GM23338 (cell line): ENCODE measurements around the gene FAT4. TPM values are rescaled to one million over a fixed set of nuclear protein-coding genes. Genes with fewer than 3 reads are reported as not detected.

Source experiments
- ATAC-seq: fragments of 200-7000 bp; cut with Tn5 transposase; 3 replicates; pipeline ENCODE4 v1.9.1; 2020
- DNase-seq: peaks from one replicate; pipeline ENCODE4 v3.0.0-alpha.2; 2015; ENCODE audit warnings: low spot score
- H2AFZ ChIP-seq: fragments of 200-600 bp; sonication (generic); 2 replicates; pipeline ENCODE4 v1.8.0; 2016; ENCODE audit warnings: antibody characterized with exemption, mild to moderate bottlenecking, moderate library complexity
- H3F3A ChIP-seq: fragments of 200-600 bp; sonication (generic); replicated peaks from 2 replicates; pipeline ENCODE4 v1.8.0; 2017; ENCODE audit warnings: antibody characterized with exemption, mixed run types, low read depth
- H3K27ac ChIP-seq: fragments of 200-600 bp; sonication (generic); 2 replicates; pipeline ENCODE4 v1.6.1; 2016; ENCODE audit warnings: low read depth
- H3K27me3 ChIP-seq: fragments of 200-600 bp; sonication (generic); 2 replicates; pipeline ENCODE4 v1.8.0; 2016; ENCODE audit warnings: mild to moderate bottlenecking, mixed run types, moderate library complexity; ENCODE audit not compliant: insufficient read depth
- H3K36me3 ChIP-seq: fragments of 200-600 bp; sonication (generic); 2 replicates; pipeline ENCODE4 v1.8.0; 2016; ENCODE audit warnings: mild to moderate bottlenecking; ENCODE audit not compliant: insufficient read depth
- H3K4me1 ChIP-seq: fragments of 200-600 bp; sonication (generic); 2 replicates; pipeline ENCODE4 v1.8.0; 2016; ENCODE audit warnings: mild to moderate bottlenecking, moderate library complexity; ENCODE audit not compliant: insufficient read depth
- H3K4me2 ChIP-seq: fragments of 200-600 bp; sonication (generic); 2 replicates; pipeline ENCODE4 v1.7.1; 2017; ENCODE audit warnings: mixed run types
- H3K4me3 ChIP-seq: fragments of 200-600 bp; sonication (generic); 2 replicates; pipeline ENCODE4 v1.6.1; 2016; ENCODE audit warnings: mixed run types
- H3K79me2 ChIP-seq: fragments of 200-600 bp; sonication (generic); replicated peaks from 2 replicates; pipeline ENCODE4 v1.8.0; 2017; ENCODE audit warnings: mild to moderate bottlenecking; ENCODE audit not compliant: insufficient read depth
- H3K9me2 ChIP-seq: fragments of 200-600 bp; sonication (generic); 2 replicates; pipeline ENCODE4 v1.8.0; 2017; ENCODE audit not compliant: insufficient read depth
- H4K20me1 ChIP-seq: fragments of 200-600 bp; sonication (generic); replicated peaks from 2 replicates; pipeline ENCODE4 v1.8.0; 2017; ENCODE audit warnings: mild to moderate bottlenecking; ENCODE audit not compliant: insufficient read depth
- H3K27ac Mint-ChIP-seq: 2 replicates; pipeline ENCODE4 v1.8.0; 2020; ENCODE audit warnings: inconsistent platforms, mild to moderate bottlenecking, moderate library complexity, mixed read lengths
- H3K27me3 Mint-ChIP-seq: 3 replicates; pipeline ENCODE4 v1.8.0; 2022; ENCODE audit warnings: low read depth, mild to moderate bottlenecking, moderate library complexity, mixed read lengths, inconsistent platforms; ENCODE audit not compliant: insufficient read depth, poor library complexity
- H3K36me3 Mint-ChIP-seq: 3 replicates; pipeline ENCODE4 v1.8.0; 2021; ENCODE audit warnings: low read depth, mild to moderate bottlenecking, inconsistent platforms, moderate library complexity, mixed read lengths
- H3K4me1 Mint-ChIP-seq: 3 replicates; pipeline ENCODE4 v1.8.0; 2020; ENCODE audit warnings: mild to moderate bottlenecking, inconsistent platforms, mixed read lengths
- H3K4me3 Mint-ChIP-seq: 3 replicates; pipeline ENCODE4 v1.8.0; 2021; ENCODE audit warnings: moderate library complexity, mild to moderate bottlenecking, inconsistent platforms, mixed read lengths
- H3K9me3 Mint-ChIP-seq: 3 replicates; pipeline ENCODE4 v1.8.0; 2020; ENCODE audit warnings: moderate library complexity, mild to moderate bottlenecking, inconsistent platforms, mixed read lengths
- EZH2phosphoT487 ChIP-seq: fragments of 200-600 bp; sonication (generic); IDR thresholded peaks from one replicate; pipeline ENCODE4 v1.8.1; 2018; ENCODE audit warnings: antibody characterized with exemption; ENCODE audit not compliant: unreplicated experiment
- NANOG ChIP-seq: IDR thresholded peaks from 2 replicates; pipeline ENCODE4 v1.6.1; 2016; ENCODE audit warnings: antibody characterized with exemption, borderline replicate concordance
- POLR2AphosphoS5 ChIP-seq: IDR thresholded peaks from 2 replicates; pipeline ENCODE4 v1.6.1; 2016; ENCODE audit warnings: antibody characterized with exemption, low read depth
- ZNF114 ChIP-seq: fragments of 250-450 bp; sonication (Bioruptor Pico); IDR thresholded peaks from 2 replicates; pipeline ENCODE4 v1.5.0; 2020; ENCODE audit warnings: mild to moderate bottlenecking, moderate library complexity
- ZNF331 ChIP-seq: fragments of 250-450 bp; sonication (Bioruptor Pico); IDR thresholded peaks from 2 replicates; pipeline ENCODE4 v1.5.0; 2020; ENCODE audit warnings: low read depth, mild to moderate bottlenecking, moderate library complexity
- polyA plus RNA-seq: library from polyadenylated mRNA; unstranded; fragments of >200 nt; fragmentation: Nextera tagmentation; extraction: Ambion mirVana; gene quantifications from 2 replicates; pipeline ENCODE4 v1.2.1, GENCODE V29; 2016
- total RNA-seq: library from RNA; depleted of rRNA; stranded (reverse); fragments of >200 nt; shearing (Covaris generic); gene quantifications from 2 replicates; pipeline ENCODE4 v1.2.3, GENCODE V29; 2014
- TF ChIP-seq, protein P1 (sequence below): IDR thresholded peaks from 2 replicates; pipeline ENCODE4 v1.6.1; 2016; ENCODE audit warnings: antibody characterized with exemption
- TF ChIP-seq, protein P2 (sequence below): IDR thresholded peaks from one replicate; pipeline ENCODE4 v1.6.1; 2018; ENCODE audit warnings: antibody characterized with exemption; ENCODE audit not compliant: unreplicated experiment
- TF ChIP-seq, protein P3 (sequence below), 2 experiments: fragments of 200-600 bp in 1 of 2; sonication (generic) in 1 of 2; conservative IDR thresholded peaks; 2 replicates each; pipeline versions ENCODE4 v1.5.1 to v1.6.1; 2016 to 2017; ENCODE audit warnings: antibody characterized with exemption in 2 of 2, low read depth in 2 of 2, mild to moderate bottlenecking in 2 of 2, moderate library complexity in 1 of 2

Gene FAT4
- total and polyA plus RNA-seq, 2 experiments from 2014 or later, result 0.53 to 6.8 TPM

DNA sequence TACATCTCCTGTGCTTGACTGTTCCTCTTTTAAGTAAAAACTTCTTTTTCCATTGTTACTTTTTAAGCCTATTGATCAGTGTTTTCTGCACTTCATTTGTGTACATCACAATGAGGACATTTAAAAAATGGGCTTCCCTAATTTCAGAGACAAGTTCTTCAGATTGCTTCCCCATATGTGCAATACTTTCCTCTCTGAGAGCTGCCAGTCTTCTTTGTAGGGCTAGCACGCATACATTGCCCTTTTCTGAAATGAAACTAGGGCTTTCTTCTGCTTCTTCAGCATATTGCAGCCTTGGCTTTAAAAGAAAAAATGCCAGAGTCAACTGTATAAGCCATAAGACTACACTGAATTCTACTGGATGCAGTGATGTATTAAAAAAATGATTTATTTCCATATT is 37.8 kb downstream of the FAT4 start:
- Mint-ChIP-seq H3K4me3 (no peak overlapping the region), H3K36me3 (no peaks in the 10 kb centered on the region), H3K4me1 (peaks cover 11% of the 10 kb centered on the region; the same call in 2 of the 3 replicates), H3K27me3 (no peaks in the 10 kb centered on the region), H3K9me3 (no peaks in the 10 kb centered on the region), H3K27ac (no peak overlapping the region)
- H3K4me2 ChIP-seq, result no peak overlapping the region
- no peak overlapping the region for H2AFZ ChIP-seq
- H3K27ac ChIP-seq, result no peak overlapping the region
- no peaks in the 10 kb centered on the region for H3K36me3 ChIP-seq
- H4K20me1 ChIP-seq, result no peaks in the 10 kb centered on the region
- H3K4me1 ChIP-seq, result peaks cover 9% of the 10 kb centered on the region
- no peak overlapping the region for H3K4me3 ChIP-seq
- no peaks in the 10 kb centered on the region for H3F3A ChIP-seq
- no peaks in the 10 kb centered on the region for H3K79me2 ChIP-seq
- no peaks in the 10 kb centered on the region for H3K9me2 ChIP-seq
- TF ChIP-seq ZNF114 (CRISPR knock-in tag), result no peak
- TF ChIP-seq NANOG, result no peak
- TF ChIP-seq, protein P1, sequence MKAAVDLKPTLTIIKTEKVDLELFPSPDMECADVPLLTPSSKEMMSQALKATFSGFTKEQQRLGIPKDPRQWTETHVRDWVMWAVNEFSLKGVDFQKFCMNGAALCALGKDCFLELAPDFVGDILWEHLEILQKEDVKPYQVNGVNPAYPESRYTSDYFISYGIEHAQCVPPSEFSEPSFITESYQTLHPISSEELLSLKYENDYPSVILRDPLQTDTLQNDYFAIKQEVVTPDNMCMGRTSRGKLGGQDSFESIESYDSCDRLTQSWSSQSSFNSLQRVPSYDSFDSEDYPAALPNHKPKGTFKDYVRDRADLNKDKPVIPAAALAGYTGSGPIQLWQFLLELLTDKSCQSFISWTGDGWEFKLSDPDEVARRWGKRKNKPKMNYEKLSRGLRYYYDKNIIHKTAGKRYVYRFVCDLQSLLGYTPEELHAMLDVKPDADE, result no peak
- TF ChIP-seq, protein P2, sequence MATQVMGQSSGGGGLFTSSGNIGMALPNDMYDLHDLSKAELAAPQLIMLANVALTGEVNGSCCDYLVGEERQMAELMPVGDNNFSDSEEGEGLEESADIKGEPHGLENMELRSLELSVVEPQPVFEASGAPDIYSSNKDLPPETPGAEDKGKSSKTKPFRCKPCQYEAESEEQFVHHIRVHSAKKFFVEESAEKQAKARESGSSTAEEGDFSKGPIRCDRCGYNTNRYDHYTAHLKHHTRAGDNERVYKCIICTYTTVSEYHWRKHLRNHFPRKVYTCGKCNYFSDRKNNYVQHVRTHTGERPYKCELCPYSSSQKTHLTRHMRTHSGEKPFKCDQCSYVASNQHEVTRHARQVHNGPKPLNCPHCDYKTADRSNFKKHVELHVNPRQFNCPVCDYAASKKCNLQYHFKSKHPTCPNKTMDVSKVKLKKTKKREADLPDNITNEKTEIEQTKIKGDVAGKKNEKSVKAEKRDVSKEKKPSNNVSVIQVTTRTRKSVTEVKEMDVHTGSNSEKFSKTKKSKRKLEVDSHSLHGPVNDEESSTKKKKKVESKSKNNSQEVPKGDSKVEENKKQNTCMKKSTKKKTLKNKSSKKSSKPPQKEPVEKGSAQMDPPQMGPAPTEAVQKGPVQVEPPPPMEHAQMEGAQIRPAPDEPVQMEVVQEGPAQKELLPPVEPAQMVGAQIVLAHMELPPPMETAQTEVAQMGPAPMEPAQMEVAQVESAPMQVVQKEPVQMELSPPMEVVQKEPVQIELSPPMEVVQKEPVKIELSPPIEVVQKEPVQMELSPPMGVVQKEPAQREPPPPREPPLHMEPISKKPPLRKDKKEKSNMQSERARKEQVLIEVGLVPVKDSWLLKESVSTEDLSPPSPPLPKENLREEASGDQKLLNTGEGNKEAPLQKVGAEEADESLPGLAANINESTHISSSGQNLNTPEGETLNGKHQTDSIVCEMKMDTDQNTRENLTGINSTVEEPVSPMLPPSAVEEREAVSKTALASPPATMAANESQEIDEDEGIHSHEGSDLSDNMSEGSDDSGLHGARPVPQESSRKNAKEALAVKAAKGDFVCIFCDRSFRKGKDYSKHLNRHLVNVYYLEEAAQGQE, result no peak
- TF ChIP-seq EZH2phosphoT487, result no peak
- TF ChIP-seq ZNF331 (CRISPR knock-in tag), result no peak
- no peaks in the 10 kb centered on the region for H3K27me3 ChIP-seq
- DNase-seq (no peak), ATAC-seq (no peak)

DNA sequence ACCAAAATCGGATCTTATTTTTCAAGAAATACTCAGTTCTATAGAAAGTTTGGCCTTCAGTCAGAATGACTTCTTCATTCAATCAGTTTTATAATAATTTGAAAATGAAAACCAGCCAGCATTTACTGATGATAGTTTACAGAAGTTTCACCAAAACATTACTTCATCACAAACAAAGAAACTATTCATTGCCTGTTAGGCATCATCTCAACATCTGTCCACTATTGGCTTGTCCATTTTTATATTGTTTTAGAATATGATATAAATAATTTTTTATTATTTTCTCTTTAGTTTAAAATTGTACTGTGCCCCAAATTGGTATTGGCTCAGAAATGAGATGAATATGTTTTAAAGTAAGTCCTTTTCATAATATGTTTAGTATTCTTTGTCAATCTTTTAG is 38.4 kb downstream of the FAT4 start:
- Histone ChIP-seq H3F3A (no peaks in the 10 kb centered on the region), H4K20me1 (no peaks in the 10 kb centered on the region), H3K27ac (no peak overlapping the region), H3K4me3 (no peak overlapping the region), H3K4me2 (no peak overlapping the region), H3K27me3 (no peaks in the 10 kb centered on the region), H3K79me2 (no peaks in the 10 kb centered on the region), H3K9me2 (no peaks in the 10 kb centered on the region), H3K4me1 (peaks cover 12% of the 10 kb centered on the region), H3K36me3 (no peaks in the 10 kb centered on the region), H2AFZ (no peak overlapping the region)
- no peak for DNase-seq
- Mint-ChIP-seq H3K36me3 (no peaks in the 10 kb centered on the region), H3K4me3 (no peak overlapping the region), H3K27me3 (no peaks in the 10 kb centered on the region), H3K4me1 (peaks cover 15% of the 10 kb centered on the region; the same call in 2 of the 3 replicates), H3K9me3 (no peaks in the 10 kb centered on the region), H3K27ac (no peak overlapping the region)
- ATAC-seq, result no peak
- TF ChIP-seq NANOG, result no peak
- TF ChIP-seq, protein P3, sequence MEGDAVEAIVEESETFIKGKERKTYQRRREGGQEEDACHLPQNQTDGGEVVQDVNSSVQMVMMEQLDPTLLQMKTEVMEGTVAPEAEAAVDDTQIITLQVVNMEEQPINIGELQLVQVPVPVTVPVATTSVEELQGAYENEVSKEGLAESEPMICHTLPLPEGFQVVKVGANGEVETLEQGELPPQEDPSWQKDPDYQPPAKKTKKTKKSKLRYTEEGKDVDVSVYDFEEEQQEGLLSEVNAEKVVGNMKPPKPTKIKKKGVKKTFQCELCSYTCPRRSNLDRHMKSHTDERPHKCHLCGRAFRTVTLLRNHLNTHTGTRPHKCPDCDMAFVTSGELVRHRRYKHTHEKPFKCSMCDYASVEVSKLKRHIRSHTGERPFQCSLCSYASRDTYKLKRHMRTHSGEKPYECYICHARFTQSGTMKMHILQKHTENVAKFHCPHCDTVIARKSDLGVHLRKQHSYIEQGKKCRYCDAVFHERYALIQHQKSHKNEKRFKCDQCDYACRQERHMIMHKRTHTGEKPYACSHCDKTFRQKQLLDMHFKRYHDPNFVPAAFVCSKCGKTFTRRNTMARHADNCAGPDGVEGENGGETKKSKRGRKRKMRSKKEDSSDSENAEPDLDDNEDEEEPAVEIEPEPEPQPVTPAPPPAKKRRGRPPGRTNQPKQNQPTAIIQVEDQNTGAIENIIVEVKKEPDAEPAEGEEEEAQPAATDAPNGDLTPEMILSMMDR (conservative IDR thresholded peaks at IDR 0.05; ENCODE audit: low read depth in 2 of 2), result no peak
- no peak for TF ChIP-seq POLR2AphosphoS5
- TF ChIP-seq, protein P1, result no peak
